NB4 (cell line): Measurements from ENCODE around the gene ERVMER34-1.

Experiments
- CTCF ChIP-seq: IDR thresholded peaks from one replicate; pipeline ENCODE4 v1.5.1; 2012; ENCODE audit warnings: low read depth, low read length
- POLR2A ChIP-seq: IDR thresholded peaks from 2 replicates; pipeline ENCODE4 v1.6.1; 2011; ENCODE audit warnings: mild to moderate bottlenecking; ENCODE audit not compliant: insufficient read length; ENCODE audit errors: extremely low read depth
- TF ChIP-seq, protein P1 (sequence below): IDR thresholded peaks from 2 replicates; pipeline ENCODE4 v1.6.1; 2011; ENCODE audit warnings: low read depth, low read length

DNA sequence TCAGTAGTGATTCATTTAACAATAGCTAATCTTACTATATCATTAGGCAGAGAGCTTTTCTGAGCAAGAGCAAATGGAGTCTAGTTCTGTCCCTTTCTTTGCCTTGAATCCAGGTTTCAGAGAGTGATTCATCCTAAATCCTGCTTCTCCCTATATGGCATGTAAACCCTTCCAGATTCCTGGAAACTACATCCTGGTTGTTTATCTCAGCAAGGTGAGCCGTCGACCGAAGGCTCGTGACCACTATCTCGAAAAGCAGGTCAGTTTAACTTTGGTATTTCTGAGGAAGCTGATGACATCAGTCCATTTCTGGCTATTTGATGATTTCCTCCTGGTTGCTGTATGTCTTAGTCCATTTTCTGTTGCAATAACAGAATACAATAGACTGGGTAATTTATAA, 40.7 kb upstream of the ERVMER34-1 start:
- no peak for TF ChIP-seq CTCF
- TF ChIP-seq, protein P1, sequence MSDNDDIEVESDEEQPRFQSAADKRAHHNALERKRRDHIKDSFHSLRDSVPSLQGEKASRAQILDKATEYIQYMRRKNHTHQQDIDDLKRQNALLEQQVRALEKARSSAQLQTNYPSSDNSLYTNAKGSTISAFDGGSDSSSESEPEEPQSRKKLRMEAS = no peak
- no peak for TF ChIP-seq POLR2A
